ENCODE results near the gene ANTKMT. TPM values are rescaled to one million over a fixed set of nuclear protein-coding genes. Genes with fewer than 3 reads are reported as not detected.

Gene ANTKMT
- total and polyA plus RNA-seq, 7 experiments from 2014 or later, result 11.9 to 26.8 (median 14.7) TPM

DNA sequence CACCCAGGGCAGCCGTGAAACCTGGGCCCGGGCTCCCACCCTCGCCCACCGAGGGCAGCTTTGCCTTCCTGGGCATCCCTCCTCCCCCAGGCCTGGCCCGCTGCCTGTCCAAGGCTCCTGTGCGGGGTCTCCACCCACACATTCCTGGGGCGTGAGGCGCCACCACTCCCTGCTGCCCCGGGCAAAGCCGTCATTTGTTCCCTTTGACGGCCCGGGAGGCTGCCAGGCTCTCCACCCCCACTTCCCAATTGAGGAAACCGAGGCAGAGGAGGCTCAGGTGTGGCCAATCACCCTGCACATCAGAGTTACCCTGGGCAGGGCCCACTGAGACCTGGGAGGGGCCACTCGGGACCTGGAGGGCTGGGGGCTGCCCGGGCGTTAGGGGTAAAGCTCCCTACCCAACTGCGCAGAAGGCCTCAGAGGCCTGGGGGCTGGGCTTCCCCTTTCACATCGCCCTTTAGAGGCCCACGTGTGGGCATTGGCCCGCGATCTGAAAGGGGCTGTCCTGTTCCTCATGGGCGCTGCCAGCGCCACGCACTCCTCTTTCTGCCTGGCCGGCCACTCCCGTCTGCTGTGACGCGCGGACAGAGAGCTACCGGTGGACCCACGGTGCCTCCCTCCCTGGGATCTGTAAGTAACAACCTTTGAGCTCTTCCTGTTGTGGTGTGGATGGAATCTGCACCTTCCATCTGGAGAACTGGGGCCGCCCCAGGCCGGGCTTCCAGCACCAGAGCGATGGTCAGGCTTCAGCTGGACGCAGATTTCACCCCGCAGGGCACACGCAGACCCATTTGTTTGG is 39.8 kb downstream of the ANTKMT start, which contains the start of gene MSLN:
Gene MSLN (plus strand): TSS at position 190 of the 799 bp plus-strand sequence. CDS start 1,947 bp downstream, outside the sequence.
- H3K27me3 Mint-ChIP-seq, result peaks cover 0 to 8% (median 5%) of the 10 kb centered on the region in 5 donors
- H3K4me3 Mint-ChIP-seq, result no peak within 1 kb of the TSS
- H3K4me3 ChIP-seq (ENCODE audit: low read length), result no peak within 1 kb of the TSS
- H3K9me3 ChIP-seq (ENCODE audit: control insufficient read depth in 2 of 3, low read length in 3 of 3), result no peaks in the 10 kb centered on the region
- H3K36me3 Mint-ChIP-seq, result peaks cover 0 to 3% (median 0%) of the 10 kb centered on the region in 5 donors
- H3K36me3 ChIP-seq (ENCODE audit: control insufficient read depth in 2 of 3, insufficient read depth in 3 of 3, low read length in 3 of 3), result no peaks in the 10 kb centered on the region
- H3K27ac ChIP-seq (ENCODE audit: low read depth, low read length), result no peak within 1 kb of the TSS
- no peaks in the 10 kb centered on the region for H3K27me3 ChIP-seq (ENCODE audit: control insufficient read depth in 2 of 2, insufficient read depth in 2 of 2, low read length in 2 of 2)
- H3K4me1 ChIP-seq (ENCODE audit: control insufficient read depth in 2 of 2, insufficient read depth in 2 of 2, low read length in 2 of 2), result no peaks in the 10 kb centered on the region
- intact Hi-C loops (cut with micrococcal nuclease), result no loop called here
- DNase-seq (no peak), ATAC-seq (no peak)
- H3K27ac Mint-ChIP-seq, result no peak within 1 kb of the TSS
- POLR2A ChIA-PET, result interaction anchor here (0.6 kb wide), 1 partner anchor 107 kb away, joined by 4 read pairs; no protein-coding TSS in a partner anchor
- peaks cover 0 to 4% (median 0%) of the 10 kb centered on the region in 7 donors for H3K4me1 Mint-ChIP-seq
- CTCF ChIA-PET, result no interaction called here
- peaks cover 0 to 5% (median 0%) of the 10 kb centered on the region in 11 donors for H3K9me3 Mint-ChIP-seq

DNA sequence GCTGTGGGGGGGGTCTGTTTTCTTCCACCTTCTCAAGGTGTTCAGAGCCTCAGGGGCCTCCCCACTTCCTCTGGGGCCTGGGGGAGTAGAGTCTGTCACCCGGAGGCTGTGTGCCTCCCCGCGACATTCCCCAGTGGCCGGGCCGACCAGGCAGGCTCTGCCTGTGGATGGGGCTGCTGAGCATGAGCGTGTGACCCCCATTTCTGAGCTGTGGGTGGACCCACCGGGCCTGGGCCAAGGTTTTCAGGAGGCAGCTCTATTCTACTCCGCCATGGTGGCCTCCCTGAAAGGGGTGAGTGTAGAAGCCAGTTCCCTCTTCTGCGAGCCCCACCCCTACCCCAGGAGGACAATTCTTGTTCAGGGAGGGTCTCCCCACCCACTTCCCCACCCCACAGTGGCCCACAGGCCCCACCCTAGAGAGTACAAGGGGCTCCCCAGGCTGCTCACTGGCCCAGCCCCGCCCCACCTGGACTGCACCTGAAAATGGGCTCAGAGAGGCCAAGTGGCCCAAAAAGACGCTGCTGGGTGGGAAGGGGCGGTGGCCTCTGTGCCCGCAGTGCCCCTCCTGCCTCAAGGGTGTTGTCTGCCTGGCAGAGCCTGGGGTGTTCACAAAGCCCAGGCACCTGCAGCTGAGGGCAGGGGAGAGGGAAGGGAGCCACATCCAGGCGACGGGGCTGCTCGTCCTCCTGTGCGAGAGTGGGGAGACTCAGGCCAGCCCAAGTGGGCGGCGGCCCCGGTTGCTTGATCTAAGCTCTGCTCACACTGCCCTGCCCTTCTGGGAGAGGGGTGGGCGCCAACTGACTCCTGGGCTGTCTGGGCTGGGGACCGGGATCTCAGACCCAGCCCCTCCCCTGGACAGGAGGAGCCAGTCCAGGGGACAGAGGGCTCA is 40.9 kb downstream of the ANTKMT start:
- no peak overlapping the region for H3K4me3 ChIP-seq (ENCODE audit: low read length)
- no peaks in the 10 kb centered on the region for H3K9me3 ChIP-seq (ENCODE audit: control insufficient read depth in 2 of 3, low read length in 3 of 3)
- POLR2A ChIA-PET, result no interaction called here
- H3K27ac Mint-ChIP-seq, result no peak overlapping the region
- no peak for ATAC-seq
- H3K27me3 ChIP-seq (ENCODE audit: control insufficient read depth in 2 of 2, insufficient read depth in 2 of 2, low read length in 2 of 2), result no peaks in the 10 kb centered on the region
- no peaks in the 10 kb centered on the region for H3K36me3 ChIP-seq (ENCODE audit: control insufficient read depth in 2 of 3, insufficient read depth in 3 of 3, low read length in 3 of 3)
- peaks cover 0 to 4% (median 0%) of the 10 kb centered on the region in 7 donors for H3K4me1 Mint-ChIP-seq
- H3K27ac ChIP-seq (ENCODE audit: low read depth, low read length), result no peak overlapping the region
- peak in 1 of 9 donors; percentile 8 for DNase-seq
- CTCF ChIA-PET, result no interaction called here
- H3K27me3 Mint-ChIP-seq, result peaks cover 0 to 6% (median 0%) of the 10 kb centered on the region in 5 donors
- H3K4me3 Mint-ChIP-seq, result no peak overlapping the region
- H3K9me3 Mint-ChIP-seq, result peaks cover 0 to 4% (median 0%) of the 10 kb centered on the region in 11 donors
- intact Hi-C loops (cut with micrococcal nuclease), result no loop called here
- H3K4me1 ChIP-seq (ENCODE audit: control insufficient read depth in 2 of 2, insufficient read depth in 2 of 2, low read length in 2 of 2), result no peaks in the 10 kb centered on the region
- peaks cover 0 to 3% (median 0%) of the 10 kb centered on the region in 5 donors for H3K36me3 Mint-ChIP-seq

DNA sequence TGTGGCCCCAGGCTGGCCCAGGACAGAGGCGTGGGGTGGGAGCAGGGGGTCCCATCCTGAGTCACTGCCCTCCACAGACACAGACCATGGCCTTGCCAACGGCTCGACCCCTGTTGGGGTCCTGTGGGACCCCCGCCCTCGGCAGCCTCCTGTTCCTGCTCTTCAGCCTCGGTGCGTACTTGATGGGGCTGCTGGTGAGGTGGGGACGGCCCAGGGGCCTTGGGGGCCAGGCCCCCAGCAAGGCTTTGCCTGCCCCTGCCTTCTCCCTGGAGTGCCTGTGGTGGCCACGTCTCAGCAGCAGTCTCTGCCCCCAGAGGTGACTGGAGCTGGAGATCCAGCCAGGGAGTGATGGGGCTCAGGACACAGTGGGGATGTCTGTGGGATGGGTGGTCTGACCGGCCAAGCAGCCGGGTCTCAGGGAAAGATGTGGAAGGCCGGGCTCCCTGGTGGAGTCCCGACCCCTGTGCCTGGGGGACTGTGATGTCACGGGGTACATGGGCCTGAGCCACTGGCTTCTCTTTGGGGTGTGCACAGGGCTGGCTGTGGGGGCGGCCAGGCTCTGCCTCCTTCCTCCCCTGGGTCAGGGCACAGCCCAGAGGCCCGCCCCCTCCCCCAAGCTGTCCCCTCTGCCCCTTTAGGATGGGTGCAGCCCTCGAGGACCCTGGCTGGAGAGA is 41.8 kb downstream of the ANTKMT start:
- H3K4me3 ChIP-seq (ENCODE audit: low read length), result no peak overlapping the region
- no peaks in the 10 kb centered on the region for H3K4me1 ChIP-seq (ENCODE audit: control insufficient read depth in 2 of 2, insufficient read depth in 2 of 2, low read length in 2 of 2)
- Mint-ChIP-seq H3K27me3 (peaks cover 0 to 3% (median 0%) of the 10 kb centered on the region in 5 donors), H3K9me3 (peaks cover 0 to under 1% (median 0%) of the 10 kb centered on the region in 11 donors), H3K27ac (no peak overlapping the region), H3K36me3 (peaks cover 0 to under 1% (median 0%) of the 10 kb centered on the region in 5 donors), H3K4me1 (peaks cover 0 to 2% (median 0%) of the 10 kb centered on the region in 7 donors), H3K4me3 (no peak overlapping the region)
- ChIA-PET CTCF (no interaction called here), POLR2A (no interaction called here)
- no peak for DNase-seq
- no peaks in the 10 kb centered on the region for H3K27me3 ChIP-seq (ENCODE audit: control insufficient read depth in 2 of 2, insufficient read depth in 2 of 2, low read length in 2 of 2)
- no peaks in the 10 kb centered on the region for H3K36me3 ChIP-seq (ENCODE audit: control insufficient read depth in 2 of 3, insufficient read depth in 3 of 3, low read length in 3 of 3)
- no peak for ATAC-seq
- H3K27ac ChIP-seq (ENCODE audit: low read depth, low read length), result no peak overlapping the region
- no peaks in the 10 kb centered on the region for H3K9me3 ChIP-seq (ENCODE audit: control insufficient read depth in 2 of 3, low read length in 3 of 3)
- intact Hi-C loops (cut with micrococcal nuclease), result no loop called here

DNA sequence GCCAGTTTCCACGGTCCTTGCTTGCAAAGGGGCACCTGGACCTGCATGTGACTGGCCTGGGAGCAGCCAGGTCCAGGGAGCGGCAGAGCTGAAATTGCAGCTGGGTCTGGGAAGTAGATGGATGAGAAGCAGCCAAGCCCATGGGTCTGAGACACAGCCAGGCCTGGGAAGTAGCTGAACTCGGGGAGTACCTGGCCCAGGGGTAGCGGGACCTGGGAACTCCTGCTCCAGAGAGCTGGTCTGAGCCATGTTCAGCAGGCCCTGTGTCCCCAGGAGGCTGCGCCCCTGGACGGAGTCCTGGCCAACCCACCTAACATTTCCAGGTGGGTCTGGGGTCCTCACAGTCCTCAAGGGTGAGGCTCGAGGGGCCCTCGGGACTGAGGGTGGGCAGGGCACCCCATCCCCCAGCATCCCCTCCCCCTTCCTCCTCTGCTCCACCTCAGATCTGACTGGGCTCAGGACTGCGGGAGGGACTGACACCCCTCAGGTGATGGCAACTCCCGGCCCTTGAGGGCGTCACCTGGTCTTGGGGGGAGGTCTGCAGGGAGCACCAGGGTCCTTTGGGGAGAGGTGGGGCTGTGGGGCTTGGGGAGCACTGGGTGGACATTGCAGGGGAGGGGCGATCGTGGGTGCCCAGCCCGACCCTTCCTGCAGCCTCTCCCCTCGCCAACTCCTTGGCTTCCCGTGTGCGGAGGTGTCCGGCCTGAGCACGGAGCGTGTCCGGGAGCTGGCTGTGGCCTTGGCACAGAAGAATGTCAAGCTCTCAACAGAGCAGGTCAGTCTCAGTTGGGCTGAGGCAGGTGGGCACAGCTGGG is 42.6 kb downstream of the ANTKMT start:
- Histone ChIP-seq H3K4me3 (ENCODE audit: low read length) (no peak overlapping the region), H3K27me3 (ENCODE audit: control insufficient read depth in 2 of 2, insufficient read depth in 2 of 2, low read length in 2 of 2) (no peaks in the 10 kb centered on the region), H3K27ac (ENCODE audit: low read depth, low read length) (no peak overlapping the region), H3K36me3 (ENCODE audit: control insufficient read depth in 2 of 3, insufficient read depth in 3 of 3, low read length in 3 of 3) (no peaks in the 10 kb centered on the region), H3K9me3 (ENCODE audit: control insufficient read depth in 2 of 3, low read length in 3 of 3) (no peaks in the 10 kb centered on the region), H3K4me1 (ENCODE audit: control insufficient read depth in 2 of 2, insufficient read depth in 2 of 2, low read length in 2 of 2) (no peaks in the 10 kb centered on the region)
- Mint-ChIP-seq H3K9me3 (no peaks in the 10 kb centered on the region), H3K4me3 (no peak overlapping the region), H3K4me1 (no peaks in the 10 kb centered on the region), H3K27me3 (no peaks in the 10 kb centered on the region), H3K36me3 (no peaks in the 10 kb centered on the region), H3K27ac (no peak overlapping the region)
- DNase-seq (no peak), ATAC-seq (no peak)
- ChIA-PET POLR2A (no interaction called here), CTCF (no interaction called here)
- intact Hi-C loops (cut with micrococcal nuclease), result no loop called here

DNA sequence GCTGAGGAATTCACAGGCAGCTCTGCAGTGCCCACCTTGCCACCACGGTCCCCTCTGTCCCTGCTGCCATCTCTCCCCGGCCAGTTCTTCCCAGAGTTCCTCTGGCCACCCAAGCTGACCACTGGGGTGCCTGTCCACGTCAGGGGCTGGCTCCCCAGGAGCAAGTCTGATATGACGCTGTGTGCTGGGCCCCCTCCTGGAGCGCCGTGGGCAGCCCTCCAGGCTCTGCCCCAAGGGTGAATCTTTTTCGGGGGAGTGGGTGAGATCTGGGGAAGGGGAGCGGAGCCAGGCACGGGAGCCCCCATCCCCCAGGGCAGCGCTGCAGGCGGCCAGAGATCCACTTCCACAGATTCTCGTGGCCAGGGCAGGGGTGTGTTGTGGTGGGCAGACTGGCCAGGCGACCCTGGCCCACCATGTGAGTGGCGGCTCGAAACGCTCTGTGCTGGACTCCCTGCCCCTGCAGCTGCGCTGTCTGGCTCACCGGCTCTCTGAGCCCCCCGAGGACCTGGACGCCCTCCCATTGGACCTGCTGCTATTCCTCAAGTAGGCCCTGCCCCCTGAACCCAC is 43.3 kb downstream of the ANTKMT start:
- no peak for ATAC-seq
- Mint-ChIP-seq H3K4me1 (no peaks in the 10 kb centered on the region), H3K4me3 (no peak overlapping the region), H3K27ac (no peak overlapping the region), H3K36me3 (no peaks in the 10 kb centered on the region), H3K27me3 (no peaks in the 10 kb centered on the region), H3K9me3 (no peaks in the 10 kb centered on the region)
- Histone ChIP-seq H3K4me1 (ENCODE audit: control insufficient read depth in 2 of 2, insufficient read depth in 2 of 2, low read length in 2 of 2) (no peaks in the 10 kb centered on the region), H3K4me3 (ENCODE audit: low read length) (no peak overlapping the region), H3K9me3 (ENCODE audit: control insufficient read depth in 2 of 3, low read length in 3 of 3) (no peaks in the 10 kb centered on the region), H3K27me3 (ENCODE audit: control insufficient read depth in 2 of 2, insufficient read depth in 2 of 2, low read length in 2 of 2) (no peaks in the 10 kb centered on the region), H3K36me3 (ENCODE audit: control insufficient read depth in 2 of 3, insufficient read depth in 3 of 3, low read length in 3 of 3) (no peaks in the 10 kb centered on the region), H3K27ac (ENCODE audit: low read depth, low read length) (no peak overlapping the region)
- ChIA-PET CTCF (no interaction called here), POLR2A (no interaction called here)
- intact Hi-C loops (cut with micrococcal nuclease), result no loop called here
- no peak for DNase-seq

Measured in naive thymus-derived CD4-positive, alpha-beta T cell (primary cell).